Fibroblast of villous mesenchyme (primary cell): ENCODE results near the gene C2orf92. TPM values are rescaled to one million over a fixed set of nuclear protein-coding genes. Genes with fewer than 3 reads are reported as not detected.

Experiments used
- DNase-seq: peaks from one replicate; pipeline ENCODE4 v3.0.0-alpha.2; 2010; ENCODE audit warnings: low read depth
- H3K4me3 ChIP-seq: 2 replicates; pipeline ENCODE4 v1.5.1; 2011; ENCODE audit warnings: low read depth, mild to moderate bottlenecking, low read length
- CTCF ChIP-seq: IDR thresholded peaks from 2 replicates; pipeline ENCODE4 v1.5.1; 2012; ENCODE audit warnings: low read depth, mild to moderate bottlenecking, low read length; ENCODE audit not compliant: insufficient read depth
- total RNA-seq: library from RNA; depleted of rRNA; stranded (reverse); fragments of >200 nt; gene quantifications from 2 replicates; pipeline ENCODE4 v1.2.3, GENCODE V29; 2012

The C2orf92 gene
- total RNA-seq, 1 donor: 6.0 TPM

DNA sequence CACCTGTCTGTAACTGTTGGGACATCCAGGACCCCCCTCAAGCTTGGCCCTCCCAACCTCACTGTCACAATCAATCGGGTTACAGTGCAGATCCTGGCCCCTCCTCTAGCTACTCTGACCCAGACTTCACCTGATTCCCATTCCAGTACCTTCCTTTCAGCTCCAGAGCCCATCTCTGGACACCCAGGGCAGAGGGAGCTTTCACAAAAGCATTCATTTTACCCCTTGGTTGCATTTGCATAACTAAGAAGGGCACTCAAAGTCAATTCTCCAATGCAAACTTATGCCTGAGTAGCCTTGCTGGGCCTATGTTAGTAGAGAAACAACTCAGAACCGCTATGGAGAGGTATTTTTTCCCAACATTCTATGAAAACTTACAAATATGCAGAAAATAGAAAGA is 51.2 kb downstream of the C2orf92 start:
- TF ChIP-seq CTCF: no peak
- DNase-seq: no peak
- H3K4me3 ChIP-seq: no peak overlapping the region

DNA sequence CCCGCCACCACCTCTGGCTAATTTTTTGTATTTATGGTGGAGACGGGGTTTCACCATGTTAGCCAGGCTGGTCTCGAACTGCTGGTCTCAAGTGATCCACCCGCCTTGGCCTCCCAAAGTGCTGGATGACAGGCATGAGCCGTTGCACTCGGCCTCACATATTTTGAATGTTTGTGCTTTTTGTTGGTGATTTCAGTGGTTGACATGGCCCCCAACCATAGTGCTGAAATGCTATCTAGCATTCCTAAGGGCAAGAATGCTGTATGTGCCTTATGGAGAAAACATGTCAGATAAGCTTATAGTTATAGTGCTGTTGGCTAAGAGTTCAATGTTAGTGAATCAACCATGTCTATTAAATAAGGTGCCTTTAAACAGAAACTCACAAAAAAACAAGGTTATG is 52.7 kb downstream of the C2orf92 start:
- H3K4me3 ChIP-seq: no peak overlapping the region
- DNase-seq: no peak
- TF ChIP-seq CTCF: no peak

DNA sequence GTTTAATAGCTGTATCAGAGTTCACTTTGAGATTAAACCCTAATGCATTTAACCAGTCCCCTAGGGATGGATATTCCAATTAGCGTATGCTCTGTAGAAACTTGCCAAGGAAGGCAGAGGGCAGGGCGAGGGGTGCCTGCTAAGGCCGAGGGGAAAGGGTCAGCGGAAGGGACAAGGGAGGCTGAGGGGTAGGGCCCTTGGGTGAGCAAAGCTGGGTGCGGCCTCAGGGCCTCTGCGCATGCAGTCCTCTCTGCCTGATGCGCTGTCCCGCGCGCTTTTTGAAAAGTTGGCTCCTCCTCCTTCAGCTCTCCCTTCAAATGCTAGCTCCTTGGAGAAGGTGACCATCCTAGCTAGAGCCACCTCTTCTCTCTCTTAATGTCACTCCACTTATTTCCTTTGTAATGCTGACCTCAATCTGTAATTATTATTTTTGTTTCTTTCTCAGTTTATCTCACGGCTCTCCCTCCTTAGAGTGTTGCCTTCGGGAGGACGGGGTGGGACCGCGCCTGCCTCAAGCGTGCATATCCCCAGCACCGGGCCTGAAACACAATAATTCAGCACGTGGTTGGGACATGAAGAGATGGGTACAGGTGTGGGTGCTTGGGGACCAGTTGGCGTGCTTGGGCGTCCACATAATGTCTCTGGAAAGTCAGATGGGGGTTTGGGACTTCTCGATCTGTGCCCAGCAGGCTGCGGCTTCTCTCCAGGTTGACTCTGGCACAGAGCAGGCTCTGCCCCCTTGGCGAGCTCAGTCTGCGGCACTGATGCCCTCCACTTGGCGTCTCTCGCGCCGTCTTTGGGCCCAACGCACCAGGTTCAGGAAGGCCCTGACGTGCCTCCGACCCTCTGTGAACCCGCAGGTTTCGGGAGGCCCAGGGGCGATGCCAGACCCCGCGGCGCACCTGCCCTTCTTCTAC is 53.9 kb downstream of the C2orf92 start:
- no peak for DNase-seq
- TF ChIP-seq CTCF: no peak
- no peak overlapping the region for H3K4me3 ChIP-seq

- DNase-seq: no peak
- TF ChIP-seq CTCF: no peak
- no peak overlapping the region for H3K4me3 ChIP-seq
Observed at GRCh38 chr2:97724073-97724410, 54.5 kb downstream of the C2orf92 start.

GRCh38 chr2:97724501-97724900 is 55.0 kb downstream of the C2orf92 start:
- no peak for DNase-seq
- no peak overlapping the region for H3K4me3 ChIP-seq
- TF ChIP-seq CTCF: no peak

DNA sequence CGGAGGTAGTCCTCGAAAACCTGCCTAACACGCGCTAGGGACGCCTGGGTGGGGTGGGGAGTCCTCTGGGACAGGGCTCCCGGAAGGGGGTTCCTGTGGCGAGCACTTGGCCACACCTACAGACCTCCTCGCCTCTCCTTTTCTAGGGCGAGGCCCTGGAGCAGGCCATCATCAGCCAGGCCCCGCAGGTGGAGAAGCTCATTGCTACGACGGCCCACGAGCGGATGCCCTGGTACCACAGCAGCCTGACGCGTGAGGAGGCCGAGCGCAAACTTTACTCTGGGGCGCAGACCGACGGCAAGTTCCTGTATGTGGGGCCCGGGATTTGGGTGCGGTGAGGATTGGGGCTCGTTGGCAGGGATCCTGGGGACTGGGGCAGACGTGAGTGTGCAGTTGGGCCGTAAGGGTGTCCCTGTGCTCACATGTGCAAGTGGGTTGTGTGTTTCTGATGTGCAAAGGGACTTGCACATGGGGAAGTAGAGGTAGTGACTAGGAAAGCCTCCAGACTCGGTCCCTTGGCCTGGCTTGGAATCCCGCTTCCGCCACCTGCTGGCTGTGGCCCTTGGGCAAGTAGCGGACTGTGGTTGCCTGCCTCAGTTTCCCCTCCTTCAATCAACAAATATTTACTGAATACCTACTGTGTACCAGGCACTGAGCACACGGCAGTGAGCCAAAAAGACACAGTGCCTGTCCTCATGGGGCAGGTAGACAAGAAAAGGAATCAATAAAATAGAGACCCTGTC is 55.6 kb downstream of the C2orf92 start:
- no peak for TF ChIP-seq CTCF
- no peak for DNase-seq
- no peak overlapping the region for H3K4me3 ChIP-seq
